WI38 (cell line): ENCODE results near the gene LRRC7.
"Not testable (repeated sequence)": the region's sequence is repeated elsewhere in the genome, so short reads cannot be mapped to it uniquely, and the experiment has no call there.

ENCODE experiments used
- H3K4me3 ChIP-seq: 2 replicates; pipeline ENCODE4 v1.5.1; 2011; ENCODE audit warnings: low read depth, mild to moderate bottlenecking, control low read depth, low read length
- TF ChIP-seq, protein P1 (sequence below): IDR thresholded peaks from 2 replicates; pipeline ENCODE4 v1.5.1; 2012; ENCODE audit warnings: low read depth, mild to moderate bottlenecking, control low read depth, low read length

The LRRC7 gene

DNA sequence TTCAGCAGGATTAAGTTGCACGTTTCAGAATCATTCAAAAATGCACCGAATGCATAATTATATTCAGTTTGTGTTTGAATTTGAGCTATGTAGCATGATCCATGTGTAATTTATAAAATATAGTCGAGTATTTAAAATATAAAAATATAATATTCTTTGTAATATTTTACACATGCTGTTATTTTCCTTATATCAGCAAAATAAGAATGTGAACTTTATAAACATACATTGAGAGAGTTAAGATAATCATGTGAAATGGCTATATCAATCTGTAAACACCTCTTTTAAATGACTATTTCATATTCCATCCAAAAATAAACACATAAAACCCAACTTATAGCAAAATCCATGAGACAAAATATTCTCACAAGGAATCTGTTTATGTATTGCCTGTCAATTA is 303.7 kb downstream of the LRRC7 start:
- no peak overlapping the region for H3K4me3 ChIP-seq
- TF ChIP-seq, protein P1, sequence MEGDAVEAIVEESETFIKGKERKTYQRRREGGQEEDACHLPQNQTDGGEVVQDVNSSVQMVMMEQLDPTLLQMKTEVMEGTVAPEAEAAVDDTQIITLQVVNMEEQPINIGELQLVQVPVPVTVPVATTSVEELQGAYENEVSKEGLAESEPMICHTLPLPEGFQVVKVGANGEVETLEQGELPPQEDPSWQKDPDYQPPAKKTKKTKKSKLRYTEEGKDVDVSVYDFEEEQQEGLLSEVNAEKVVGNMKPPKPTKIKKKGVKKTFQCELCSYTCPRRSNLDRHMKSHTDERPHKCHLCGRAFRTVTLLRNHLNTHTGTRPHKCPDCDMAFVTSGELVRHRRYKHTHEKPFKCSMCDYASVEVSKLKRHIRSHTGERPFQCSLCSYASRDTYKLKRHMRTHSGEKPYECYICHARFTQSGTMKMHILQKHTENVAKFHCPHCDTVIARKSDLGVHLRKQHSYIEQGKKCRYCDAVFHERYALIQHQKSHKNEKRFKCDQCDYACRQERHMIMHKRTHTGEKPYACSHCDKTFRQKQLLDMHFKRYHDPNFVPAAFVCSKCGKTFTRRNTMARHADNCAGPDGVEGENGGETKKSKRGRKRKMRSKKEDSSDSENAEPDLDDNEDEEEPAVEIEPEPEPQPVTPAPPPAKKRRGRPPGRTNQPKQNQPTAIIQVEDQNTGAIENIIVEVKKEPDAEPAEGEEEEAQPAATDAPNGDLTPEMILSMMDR = no peak

DNA sequence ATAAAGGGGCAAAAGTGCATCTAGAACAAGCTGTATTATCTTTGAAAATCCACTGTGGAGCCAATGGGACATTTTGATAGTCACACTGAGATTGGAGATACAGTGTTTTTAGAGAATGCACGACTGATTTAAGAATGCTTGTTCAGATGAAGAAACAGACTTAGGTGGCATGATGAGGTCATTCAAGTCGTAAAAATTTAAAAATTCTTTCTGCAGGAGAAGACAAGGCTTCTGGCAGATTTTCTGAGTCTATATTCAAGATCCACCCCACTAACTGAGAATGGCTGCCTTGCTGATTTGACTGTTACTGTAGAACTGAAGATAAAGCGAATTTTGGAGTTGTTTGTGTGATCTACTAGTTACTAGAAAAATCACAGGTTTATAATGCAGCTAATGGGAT is 310.6 kb downstream of the LRRC7 start:
- TF ChIP-seq, protein P1 = no peak
- H3K4me3 ChIP-seq = no peak overlapping the region

DNA sequence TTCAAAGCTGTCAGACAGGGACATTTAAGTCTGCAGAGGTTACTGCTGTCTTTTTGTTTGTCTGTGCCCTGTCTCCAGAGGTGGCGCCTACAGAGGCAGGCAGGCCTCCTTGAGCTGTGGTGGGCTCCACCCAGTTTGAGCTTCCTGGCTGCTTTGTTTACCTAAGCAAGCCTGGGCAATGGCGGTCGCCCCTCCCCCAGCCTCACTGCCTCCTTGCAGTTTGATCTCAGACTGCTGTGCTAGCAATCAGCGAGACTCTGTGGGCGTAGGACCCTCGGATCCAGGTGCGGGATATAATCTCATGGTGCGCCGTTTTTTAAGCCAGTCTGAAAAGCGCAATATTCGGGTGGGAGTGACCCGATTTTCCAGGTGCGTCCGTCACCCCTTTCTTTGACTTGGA is 320.3 kb downstream of the LRRC7 start:
- not testable (repeated sequence) for H3K4me3 ChIP-seq

DNA sequence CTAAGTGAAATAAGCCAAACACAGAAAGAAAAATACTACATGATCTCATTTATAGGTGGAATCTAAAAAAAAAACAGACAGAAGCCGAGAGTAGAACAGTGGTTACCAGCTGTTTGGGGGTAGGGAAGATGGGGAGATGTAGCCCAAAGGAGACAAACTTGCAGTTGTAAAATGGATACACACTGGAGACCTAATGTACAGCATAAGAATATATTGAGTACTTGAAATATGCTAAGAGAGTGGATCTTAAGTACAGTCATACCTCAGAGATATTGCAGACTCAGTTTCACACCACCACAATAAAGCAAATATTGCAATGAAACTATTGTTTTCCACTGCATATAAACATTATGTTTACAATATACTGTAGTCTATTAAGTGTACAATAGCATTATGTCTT is 320.9 kb downstream of the LRRC7 start:
- TF ChIP-seq, protein P1 = no peak
- H3K4me3 ChIP-seq = no peak overlapping the region

DNA sequence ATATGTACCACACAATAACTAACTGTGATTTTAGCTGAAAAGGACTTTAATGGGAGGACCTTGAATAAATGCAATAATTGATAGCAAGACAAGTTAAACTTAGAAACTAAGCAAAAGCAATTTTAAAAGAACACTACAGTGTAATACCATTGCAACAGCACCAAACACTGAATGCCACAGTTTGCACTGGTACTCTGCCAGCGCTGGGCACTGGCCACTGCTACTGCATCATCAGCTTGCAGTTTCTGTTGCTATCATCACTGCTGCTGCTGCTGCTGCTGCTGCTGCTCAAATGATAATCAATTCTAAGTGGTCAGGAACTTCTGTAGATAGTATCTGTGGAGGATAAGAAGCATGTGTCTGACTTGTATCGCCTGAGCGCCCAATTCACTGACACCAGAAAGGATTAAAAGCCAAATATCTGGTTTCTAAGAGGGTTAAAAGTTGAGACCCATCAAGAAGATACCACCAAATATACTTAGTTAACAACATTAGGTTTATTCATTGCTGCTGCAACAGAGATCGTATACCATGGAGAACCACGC is 330.8 kb downstream of the LRRC7 start:
- H3K4me3 ChIP-seq = no peak overlapping the region
- TF ChIP-seq, protein P1 = no peak

DNA sequence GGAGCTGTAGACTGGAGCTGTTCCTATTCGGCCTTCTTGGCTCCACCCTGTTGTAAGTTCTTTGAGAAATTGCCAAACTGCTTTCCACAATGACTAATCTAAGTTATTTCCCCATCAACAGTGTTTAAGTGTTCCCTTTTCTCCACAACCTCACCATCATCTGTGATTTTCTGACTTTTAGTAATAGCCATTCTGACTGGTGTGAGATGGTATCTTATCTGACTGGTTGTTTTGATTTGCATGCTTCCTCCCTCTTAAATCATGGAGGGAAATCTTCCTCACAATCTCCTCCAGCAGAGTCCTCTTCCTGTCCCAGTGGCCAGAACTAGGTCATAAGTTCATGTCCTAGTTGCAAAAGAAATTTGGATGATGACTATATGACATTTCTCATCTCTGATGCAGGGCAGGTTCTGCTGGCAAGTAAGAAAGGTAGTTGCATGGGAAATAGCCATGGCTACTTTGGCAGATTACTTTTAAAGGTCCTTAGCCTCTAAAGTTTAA is 343.6 kb downstream of the LRRC7 start:
- H3K4me3 ChIP-seq = no peak overlapping the region
- TF ChIP-seq, protein P1 = no peak

DNA sequence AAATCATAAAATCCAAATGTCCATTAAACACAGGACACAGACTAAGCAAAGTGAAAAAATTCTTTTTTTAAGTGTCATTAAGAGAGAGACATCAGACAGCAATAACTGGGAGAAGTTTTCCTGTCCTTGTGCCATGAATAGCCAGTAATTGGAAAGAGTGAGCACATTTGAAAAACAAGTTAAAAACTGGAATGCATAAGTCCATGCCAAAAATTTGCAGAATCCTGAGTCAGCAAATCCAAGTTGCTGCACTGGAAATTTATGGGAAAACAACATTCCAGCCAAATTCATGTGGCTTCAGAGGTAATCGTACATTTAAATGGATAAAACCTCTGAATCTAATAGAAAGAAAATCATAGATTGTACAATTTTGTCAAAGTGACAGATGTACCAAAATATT is 346.3 kb downstream of the LRRC7 start:
- TF ChIP-seq, protein P1 = no peak
- H3K4me3 ChIP-seq = no peak overlapping the region
